PC-9 (cell line): ENCODE measurements around the gene ELF4.

Source experiments
- EZH2 ChIP-seq: fragments of 200-600 bp; sonication (generic); IDR thresholded peaks from 2 replicates; pipeline ENCODE4 v1.8.0; 2017; ENCODE audit warnings: antibody characterized with exemption, low read depth
- TF ChIP-seq, protein P1 (sequence below): fragments of 200-600 bp; sonication (generic); conservative IDR thresholded peaks from 2 replicates; pipeline ENCODE4 v1.6.1; 2017; ENCODE audit warnings: mixed run types, antibody characterized with exemption, mild to moderate bottlenecking, moderate library complexity

DNA sequence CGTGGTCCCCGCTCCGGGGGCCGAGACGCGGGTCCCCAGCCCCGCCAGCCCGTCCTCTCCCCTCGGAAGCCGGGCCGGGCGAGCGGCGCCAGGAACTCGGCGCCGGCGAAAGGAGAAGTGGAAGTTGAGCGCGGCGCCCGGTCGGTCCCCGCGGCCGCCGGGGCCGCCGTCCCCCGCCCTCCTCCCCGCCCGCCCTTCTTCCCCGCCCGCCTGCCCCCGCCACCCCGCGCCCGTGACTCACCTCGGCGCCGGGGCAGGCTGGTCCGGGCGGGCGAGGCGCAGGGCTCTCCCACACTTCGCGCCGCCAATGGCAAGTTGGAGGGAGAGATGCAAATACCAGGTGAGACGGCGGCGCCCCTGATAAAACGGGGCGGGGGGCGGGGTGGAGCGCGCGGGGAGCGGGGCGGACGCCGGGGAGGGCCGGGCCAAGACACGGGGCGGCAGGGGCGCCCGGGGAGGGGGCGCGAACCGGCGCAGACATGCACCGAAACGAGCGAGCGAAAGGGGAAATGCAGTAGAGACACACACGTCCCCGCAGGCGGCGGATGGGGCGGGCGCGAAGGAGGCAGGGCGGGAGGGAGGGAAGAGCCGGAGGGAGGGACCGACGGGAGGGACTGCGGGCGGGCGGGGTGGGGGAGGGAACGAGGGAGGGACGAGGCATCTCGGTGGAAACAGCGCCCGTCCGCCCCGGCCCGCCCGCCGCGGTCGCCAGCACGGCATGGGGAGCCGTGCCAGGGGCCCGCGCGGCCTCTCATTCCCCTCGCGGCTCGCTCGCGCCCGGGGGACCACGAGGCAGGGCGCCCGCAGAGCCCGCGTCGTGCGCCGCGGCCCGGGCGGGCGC is at the start of gene ELF4:
- TF ChIP-seq, protein P1, sequence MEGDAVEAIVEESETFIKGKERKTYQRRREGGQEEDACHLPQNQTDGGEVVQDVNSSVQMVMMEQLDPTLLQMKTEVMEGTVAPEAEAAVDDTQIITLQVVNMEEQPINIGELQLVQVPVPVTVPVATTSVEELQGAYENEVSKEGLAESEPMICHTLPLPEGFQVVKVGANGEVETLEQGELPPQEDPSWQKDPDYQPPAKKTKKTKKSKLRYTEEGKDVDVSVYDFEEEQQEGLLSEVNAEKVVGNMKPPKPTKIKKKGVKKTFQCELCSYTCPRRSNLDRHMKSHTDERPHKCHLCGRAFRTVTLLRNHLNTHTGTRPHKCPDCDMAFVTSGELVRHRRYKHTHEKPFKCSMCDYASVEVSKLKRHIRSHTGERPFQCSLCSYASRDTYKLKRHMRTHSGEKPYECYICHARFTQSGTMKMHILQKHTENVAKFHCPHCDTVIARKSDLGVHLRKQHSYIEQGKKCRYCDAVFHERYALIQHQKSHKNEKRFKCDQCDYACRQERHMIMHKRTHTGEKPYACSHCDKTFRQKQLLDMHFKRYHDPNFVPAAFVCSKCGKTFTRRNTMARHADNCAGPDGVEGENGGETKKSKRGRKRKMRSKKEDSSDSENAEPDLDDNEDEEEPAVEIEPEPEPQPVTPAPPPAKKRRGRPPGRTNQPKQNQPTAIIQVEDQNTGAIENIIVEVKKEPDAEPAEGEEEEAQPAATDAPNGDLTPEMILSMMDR: no peak
- TF ChIP-seq EZH2: no peak
